ENCODE measurements around the gene FGFR3. TPM values are rescaled to one million over a fixed set of nuclear protein-coding genes. Genes with fewer than 3 reads are reported as not detected.
"Not testable (repeated sequence)": the region's sequence is repeated elsewhere in the genome, so short reads cannot be mapped to it uniquely, and the experiment has no call there.

FGFR3 gene
- total RNA-seq, 1 donor from 2014 or later, result not detected

GRCh38 chr4:1836650-1837049 lies 43.6 kb downstream of the FGFR3 start:
- no peak for DNase-seq (ENCODE audit: low read depth)

- DNase-seq (ENCODE audit: low read depth), result no peak
These were observed 44.0 kb downstream of the FGFR3 start for GRCh38 chr4:1837069-1837468.

DNA sequence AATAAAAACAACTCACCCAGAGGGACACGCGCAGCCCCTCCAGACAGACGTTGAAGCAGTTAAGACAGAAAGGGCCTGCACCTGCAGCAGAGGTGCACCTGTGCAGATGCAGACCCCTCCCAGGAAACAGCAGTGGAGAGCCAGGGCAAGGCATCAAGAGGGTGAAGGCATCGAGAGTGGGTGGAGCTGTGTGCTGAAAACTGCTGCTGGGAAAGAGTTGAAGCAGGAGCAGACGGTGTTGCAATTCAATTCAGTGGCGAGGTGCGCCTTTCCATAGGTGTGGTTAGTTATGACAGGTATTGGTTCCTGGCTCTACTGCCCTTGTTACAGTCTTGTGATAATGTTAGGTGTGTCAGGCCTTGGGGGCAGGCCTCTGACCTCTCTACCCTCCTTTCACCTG lies 46.2 kb downstream of the FGFR3 start:
- no peak for DNase-seq (ENCODE audit: low read depth)

DNA sequence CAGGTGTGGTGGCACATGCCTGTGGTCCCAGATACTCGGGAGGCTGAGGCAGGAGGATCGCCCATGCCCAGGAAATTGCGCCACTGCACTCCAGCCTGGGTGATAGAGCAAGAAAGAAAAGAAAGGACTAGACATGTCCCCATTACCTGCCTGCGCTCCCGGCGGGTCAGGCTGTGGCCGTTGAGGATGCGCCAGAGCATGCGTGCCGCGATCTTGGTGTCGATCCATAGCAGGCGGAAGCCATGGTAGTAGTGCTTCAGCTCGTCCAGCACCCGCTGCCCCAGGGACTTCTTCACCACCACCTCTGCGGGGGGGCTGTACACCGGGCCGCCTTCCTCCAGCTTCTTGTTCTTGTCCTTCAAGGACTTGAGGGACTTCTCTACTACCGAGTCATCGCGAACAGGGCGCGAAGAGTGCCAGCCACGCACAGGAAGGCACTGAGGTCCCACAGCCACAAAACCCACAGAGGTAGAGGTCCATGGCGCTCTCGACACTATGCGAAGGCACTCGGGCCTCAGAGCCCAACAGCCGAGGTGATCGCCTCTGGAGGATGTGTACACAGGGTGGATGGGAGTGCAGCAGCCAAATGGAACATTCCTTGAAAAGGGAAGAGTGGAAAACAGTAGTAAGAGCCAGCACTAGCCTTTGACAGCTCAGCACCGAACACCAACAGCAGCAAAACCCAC lies 48.3 kb downstream of the FGFR3 start:
- DNase-seq (ENCODE audit: low read depth), result no peak

DNA sequence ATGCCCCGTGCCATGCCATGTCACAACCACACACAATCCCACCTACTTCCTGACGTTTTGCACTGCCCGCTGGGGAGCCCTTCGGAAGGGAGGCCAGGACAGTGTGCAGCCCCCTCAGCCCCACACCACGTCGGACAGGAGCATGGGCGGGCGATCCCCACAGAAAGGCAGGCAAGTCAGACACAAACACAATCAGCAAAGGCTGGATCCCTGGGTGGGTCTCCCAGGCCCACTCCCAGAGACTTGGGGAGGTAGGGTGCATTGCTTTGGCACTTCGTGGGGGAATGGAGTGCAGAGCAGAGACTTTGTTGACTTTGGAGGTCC lies 48.8 kb downstream of the FGFR3 start:
- no peak for DNase-seq (ENCODE audit: low read depth)

GRCh38 chr4:1842339-1842895 lies 49.3 kb downstream of the FGFR3 start:
- DNase-seq (ENCODE audit: low read depth), result no peak

DNA sequence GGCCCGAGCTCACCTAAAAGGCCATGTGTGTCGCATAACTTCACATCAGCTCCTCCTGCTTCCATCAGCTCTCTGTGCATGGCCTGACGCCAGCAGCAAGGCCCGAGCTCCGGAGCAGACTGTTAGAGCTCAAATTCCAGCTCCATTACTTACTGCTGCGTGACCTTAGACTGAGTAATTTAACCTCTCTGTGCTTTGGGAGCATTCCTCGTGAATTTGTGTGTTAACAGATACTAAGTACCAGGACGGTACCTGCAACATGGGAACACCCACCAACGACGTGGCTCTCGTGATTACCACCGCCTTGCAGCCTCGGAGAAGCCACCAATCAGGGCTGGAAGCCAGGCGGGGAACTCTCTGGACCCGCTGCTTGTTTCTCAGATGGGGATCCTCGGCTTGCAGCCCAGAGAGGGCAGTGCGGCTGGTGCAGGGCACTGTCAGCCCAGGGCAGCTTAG lies 49.9 kb downstream of the FGFR3 start:
- peak; percentile 63 for DNase-seq (ENCODE audit: low read depth)

- DNase-seq (ENCODE audit: low read depth), result no peak
These were observed 50.8 kb downstream of the FGFR3 start for GRCh38 chr4:1843852-1844251.

DNA sequence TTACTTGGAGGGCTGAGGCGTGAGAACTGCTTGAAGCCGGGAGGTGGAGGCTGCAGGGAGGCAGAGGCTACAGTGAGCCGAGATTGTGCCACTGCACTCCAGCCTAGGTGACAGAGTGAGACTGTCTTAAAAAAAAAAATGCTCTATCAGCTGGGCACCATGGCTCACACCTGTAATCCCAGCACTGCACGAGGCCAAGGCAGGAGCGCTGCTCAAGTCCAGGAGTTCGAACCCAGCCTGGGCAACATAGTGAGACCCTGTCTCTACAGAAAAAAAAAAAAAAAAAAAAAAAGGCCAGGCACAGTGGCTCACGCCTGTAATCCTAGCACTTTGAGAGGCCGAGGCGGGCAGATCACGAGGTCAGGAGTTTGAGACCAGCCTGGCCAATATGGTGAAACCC lies 51.5 kb downstream of the FGFR3 start:
- not testable (repeated sequence) for DNase-seq (ENCODE audit: low read depth)

DNA sequence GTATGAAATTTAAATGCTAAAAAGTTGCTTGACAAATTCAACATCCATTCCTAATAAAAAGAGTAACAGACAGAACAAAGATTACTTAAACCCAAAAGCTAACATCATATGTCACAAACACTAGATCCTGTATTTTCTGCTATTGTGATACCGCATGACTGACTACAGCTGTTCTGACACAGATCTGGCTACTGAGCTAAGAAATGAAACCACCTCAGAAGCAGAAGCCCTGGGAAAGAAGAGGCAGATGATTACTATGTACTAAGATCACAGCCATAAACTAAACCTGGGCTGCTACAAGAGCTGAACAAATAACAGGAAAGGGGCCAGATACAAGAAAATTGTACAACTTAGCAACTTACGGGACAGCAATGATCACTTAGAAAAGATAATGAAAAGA lies 53.5 kb downstream of the FGFR3 start:
- DNase-seq (ENCODE audit: low read depth), result no peak

DNA sequence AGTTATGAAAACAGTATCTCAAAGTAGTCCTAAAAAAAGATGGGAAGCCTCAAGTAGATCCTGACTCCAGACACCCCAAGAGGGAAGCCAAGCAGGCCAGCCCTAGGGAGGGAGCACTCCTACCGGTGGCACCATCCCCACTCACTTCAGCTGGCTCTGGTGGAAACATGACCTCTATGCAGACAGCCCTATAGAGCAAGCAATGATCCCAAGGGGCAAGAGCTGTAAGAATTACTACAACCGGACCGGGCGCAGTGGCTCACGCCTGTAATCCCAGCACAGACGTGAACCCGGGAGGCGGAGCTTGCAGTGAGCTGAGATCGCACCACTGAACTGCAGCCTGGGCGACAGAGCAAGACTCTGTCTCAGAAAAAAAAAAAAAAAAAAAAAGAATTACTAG lies 57.2 kb downstream of the FGFR3 start:
- DNase-seq (ENCODE audit: low read depth), result no peak

- DNase-seq (ENCODE audit: low read depth), result no peak
These were observed 58.1 kb downstream of the FGFR3 start for GRCh38 chr4:1851160-1851559.

- DNase-seq (ENCODE audit: low read depth), result peak; percentile 42
These were observed 58.7 kb downstream of the FGFR3 start for GRCh38 chr4:1851575-1852410.

DNA sequence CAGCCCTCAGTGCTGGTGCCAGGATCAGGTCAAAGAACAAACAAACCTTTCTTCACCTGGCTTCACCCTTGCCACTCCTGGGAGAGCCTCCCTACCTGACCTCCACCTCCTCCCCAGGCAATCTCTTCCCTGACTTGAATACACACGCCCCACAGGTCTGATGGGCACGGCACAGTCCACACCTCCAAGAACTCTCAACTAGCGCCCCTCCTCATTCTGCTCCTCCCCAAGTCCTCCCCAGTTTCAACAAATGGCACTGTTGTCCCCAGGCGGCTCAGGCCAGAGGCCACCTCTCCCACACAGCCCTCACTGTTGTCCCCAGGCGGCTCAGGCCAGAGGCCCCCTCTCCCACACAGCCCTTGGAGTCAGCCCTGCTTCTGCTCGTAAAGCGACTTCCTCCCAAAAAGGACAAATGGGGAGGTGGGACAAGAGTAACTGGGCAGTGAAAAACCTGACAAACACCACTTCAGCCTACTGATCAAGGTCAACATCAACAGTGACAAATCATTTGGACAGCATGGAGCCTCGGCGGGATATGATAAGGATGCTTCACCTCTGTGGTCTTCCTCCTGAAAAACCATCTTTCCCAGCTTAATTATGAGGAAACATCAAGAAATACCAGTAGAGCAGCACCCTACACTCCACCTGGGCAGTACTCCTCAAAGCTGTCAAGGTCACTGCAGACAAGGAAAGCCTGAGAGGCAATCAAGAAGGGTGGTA lies 60.0 kb downstream of the FGFR3 start:
- no peak for DNase-seq (ENCODE audit: low read depth)

- no peak for DNase-seq (ENCODE audit: low read depth)
These were observed 61.7 kb downstream of the FGFR3 start for GRCh38 chr4:1854752-1855151.

DNA sequence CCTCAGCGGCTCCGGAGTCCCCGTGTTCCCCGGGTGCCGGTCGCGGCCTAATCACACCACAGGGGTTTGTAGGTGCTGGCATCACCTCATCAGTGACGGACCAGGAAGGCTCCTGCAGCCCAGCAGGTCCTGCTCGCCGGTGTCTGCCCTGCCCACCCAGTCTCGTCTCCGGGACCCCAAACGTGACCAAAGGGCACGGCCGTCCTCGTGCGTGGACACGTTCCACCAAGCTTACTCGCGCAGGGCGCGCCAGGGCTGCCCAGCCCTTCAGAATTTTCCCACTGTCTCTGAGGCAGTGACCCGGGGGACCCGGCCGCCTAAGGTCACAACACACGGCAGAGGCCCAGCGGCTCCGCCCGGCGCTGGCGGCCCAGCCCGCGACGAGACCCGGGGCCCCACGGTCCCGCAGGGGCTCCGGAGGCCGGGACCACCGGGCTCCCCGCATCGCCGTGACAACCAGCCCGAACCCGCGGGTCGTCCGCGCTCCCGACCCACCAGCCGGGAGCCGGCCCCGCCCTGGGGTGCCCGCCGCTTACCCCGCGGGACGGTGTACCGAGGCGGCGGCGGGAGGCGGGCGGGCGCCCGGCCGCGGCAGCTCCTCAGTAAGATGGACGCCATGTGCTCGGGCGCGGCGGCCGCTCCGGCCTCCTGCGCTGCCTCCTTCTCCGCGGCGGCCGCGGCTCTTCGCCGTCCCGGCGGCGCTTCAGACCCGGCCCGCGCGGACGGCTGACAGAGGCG lies 62.4 kb downstream of the FGFR3 start:
- peak; percentile 26 for DNase-seq (ENCODE audit: low read depth)

DNA sequence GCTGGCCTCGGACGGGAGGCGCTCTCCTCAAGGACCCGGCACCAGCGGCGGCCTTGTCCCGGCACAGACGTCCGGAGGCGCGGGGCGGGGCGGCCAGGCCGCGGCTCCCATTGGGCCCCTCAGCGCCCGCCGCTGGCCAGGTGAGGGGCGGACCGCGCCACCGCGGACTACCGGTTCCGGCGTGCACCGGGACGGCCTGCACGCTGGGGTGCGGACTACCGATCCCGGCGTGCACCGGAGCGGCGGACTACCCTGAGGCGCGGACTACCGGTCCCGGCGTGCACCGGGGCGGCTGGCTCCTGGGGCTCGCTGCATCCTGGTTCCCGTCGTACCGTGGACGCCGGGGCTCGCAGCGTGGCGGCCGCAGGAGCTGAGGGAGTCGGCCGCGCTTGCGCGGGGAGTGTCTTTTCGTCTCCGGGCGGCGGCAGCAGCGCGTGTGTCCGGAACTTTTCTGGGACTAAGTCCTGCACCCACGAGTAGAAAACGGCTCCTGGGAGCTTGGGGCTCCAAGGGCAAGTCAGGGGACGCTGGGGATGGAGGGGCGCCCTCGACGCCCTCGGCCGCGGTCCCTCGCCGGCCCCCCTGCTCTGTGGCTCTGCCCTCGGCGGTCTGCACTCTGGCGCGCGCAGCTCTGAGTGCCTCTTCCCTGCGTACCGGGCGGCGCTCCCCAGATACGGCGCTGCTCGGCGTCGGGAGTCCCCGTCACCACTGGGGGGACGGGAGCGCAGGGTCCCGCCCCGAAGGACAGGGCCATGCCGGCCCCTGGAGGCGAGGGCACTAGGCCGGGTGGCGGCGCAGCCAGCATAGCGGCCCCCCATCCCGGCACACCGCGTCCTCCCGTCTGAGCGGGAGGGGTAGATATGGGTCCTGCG lies 63.2 kb downstream of the FGFR3 start, which contains the start of gene LETM1:
TSS of gene LETM1 (minus strand) at position 86 of the 872 bp plus-strand sequence. CDS start 206 bp downstream, outside the sequence.
- peak; percentile 97 for DNase-seq (ENCODE audit: low read depth)

DNA sequence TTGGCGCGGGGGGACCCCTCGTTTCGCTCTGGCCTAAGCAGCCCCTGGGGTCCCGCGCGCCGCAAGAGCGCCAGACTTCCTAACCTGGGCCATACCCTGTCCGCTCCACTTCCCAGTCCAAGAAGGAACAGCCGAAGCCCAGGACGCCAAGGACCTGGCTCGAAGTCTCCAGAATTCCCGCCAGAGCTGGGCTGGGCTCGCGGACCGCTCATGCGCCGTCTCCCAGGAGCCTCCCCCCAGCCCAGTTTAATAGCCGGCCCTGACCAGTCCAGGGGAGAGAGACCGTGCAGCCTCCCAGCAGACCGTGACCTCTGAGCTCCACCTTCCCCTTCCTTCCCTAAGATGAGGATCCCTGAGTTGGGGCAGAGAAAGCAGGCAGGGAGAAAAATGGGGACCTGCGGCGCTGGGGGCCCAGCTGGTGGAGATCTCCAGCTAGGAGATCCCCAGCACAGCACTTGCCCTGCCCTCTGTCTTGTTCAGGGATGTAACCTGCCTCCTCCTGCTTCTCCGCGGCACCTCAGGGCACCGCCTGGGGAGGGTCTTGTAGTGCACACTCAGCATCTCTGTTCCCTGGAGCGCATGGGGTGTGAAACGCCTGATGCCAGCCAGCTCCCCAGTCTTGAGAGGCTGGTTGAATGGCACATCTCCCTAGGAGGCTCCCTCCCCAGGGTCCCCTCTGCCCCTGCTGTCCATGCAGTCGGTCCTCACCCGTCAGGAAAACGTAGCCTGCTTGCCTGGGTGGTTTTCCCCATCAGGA lies 64.0 kb downstream of the FGFR3 start:
- peak; percentile 33 for DNase-seq (ENCODE audit: low read depth)

GRCh38 chr4:1857931-1858330 lies 64.8 kb downstream of the FGFR3 start:
- no peak for DNase-seq (ENCODE audit: low read depth)
